HTERT RPE-1 (cell line): ENCODE measurements around the gene SELENOK.
"Not testable (repeated sequence)": the region's sequence is repeated elsewhere in the genome, so short reads cannot be mapped to it uniquely, and the experiment has no call there.

Source experiments
- in situ Hi-C: fragments of 300-500 bp; cut with MboI; formaldehyde crosslinking; loops from 4 replicates; pipeline ENCODE4 v1.14.3; 2020; ENCODE audit warnings: low sequenced_read_pairs

Gene SELENOK

GRCh38 chr3:53891497-53892285, at the start of gene SELENOK:
Gene SELENOK (minus strand): TSS chr3:53891859.
- in situ Hi-C loops, result no loop called here

DNA sequence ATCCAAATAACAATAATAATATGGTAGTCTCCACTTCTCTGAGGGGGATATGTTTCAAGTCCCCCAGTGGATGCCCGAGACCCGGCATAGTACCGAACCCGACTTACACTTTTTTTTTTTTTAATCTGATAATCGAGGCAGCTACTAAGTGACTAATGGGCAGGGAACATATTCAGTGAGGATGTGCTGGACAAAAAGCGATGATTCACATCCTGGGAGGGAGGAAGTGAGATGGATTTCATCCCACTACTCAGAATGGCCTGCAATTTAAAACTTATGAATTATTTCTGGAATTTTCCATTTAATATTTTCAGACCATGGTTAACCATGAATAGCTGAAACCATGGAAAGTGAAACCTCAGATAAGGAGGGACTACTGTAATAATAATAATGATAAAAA, 49.5 kb upstream of the SELENOK start:
- in situ Hi-C loops, result no loop called here

DNA sequence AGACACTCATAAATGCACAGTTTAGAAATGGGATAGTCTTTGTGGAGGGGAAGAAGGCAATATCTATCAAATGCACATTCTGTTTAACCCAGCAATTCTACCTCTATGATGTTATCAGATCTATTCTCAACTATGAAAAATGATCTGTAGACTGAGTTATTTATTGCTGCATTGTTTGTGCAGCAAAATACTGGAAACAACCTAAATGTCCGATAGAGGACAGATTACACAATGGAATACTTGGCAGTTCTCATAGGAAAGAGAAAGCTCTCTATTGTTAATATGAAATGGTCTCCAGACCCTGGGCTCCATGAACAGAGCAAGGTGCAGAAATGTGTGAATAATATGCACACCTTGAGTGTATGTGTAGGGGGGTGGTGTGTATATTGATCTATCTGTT, 49.0 kb upstream of the SELENOK start:
- in situ Hi-C loops, result no loop called here

DNA sequence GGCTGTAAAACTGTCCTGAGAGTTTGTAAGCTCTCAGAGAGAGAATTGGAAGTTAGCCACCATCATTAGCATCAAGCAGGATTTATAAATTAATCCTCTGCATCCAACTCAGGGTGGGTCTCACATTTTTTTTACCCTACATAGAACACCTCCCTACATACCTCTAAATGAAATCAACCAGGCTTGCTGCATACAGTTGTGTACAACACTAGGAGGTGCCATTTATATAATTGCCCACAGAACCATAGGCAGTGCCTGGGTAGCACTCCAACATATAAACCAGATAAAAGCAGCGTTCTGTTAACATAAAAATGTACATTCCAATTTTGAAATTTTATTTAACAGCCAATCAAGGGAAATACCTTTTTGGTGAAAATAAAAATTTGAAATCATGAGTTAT, 48.2 kb upstream of the SELENOK start:
- in situ Hi-C loops, result no loop called here

- in situ Hi-C loops, result no loop called here
These were observed 47.5 kb upstream of the SELENOK start for GRCh38 chr3:53939086-53939582.

- in situ Hi-C loops, result no loop called here
These were observed 47.0 kb upstream of the SELENOK start for GRCh38 chr3:53938645-53939044.

GRCh38 chr3:53936347-53936746, 44.7 kb upstream of the SELENOK start:
- in situ Hi-C loops, result no loop called here

GRCh38 chr3:53935283-53935901, 43.7 kb upstream of the SELENOK start:
- in situ Hi-C loops, result no loop called here

DNA sequence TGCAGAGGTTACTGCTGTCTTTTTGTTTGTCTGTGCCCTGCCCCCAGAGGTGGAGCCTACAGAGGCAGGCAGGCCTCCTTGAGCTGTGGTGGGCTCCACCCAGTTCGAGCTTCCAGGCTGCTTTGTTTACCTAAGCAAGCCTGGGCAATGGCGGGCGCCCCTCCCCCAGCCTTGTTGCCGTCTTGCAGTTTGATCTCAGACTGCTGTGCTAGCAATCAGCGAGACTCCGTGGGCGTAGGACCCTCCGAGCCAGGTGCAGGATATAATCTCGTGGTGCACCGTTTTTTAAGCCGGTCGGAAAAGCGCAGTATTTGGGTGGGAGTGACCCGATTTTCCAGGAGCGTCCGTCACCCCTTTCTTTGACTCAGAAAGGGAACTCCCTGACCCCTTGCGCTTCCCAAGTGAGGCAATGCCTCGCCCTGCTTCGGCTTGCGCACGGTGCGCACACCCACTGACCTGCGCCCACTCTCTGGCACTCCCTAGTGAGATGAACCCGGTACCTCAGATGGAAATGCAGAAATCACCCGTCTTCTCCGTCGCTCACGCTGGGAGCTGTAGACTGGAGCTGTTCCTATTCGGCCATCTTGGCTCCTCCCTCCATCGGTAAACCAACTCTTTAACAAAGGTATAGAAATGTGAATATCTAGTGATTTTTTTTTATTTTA, 35.7 kb upstream of the SELENOK start:
- in situ Hi-C loops, result not testable (repeated sequence)

DNA sequence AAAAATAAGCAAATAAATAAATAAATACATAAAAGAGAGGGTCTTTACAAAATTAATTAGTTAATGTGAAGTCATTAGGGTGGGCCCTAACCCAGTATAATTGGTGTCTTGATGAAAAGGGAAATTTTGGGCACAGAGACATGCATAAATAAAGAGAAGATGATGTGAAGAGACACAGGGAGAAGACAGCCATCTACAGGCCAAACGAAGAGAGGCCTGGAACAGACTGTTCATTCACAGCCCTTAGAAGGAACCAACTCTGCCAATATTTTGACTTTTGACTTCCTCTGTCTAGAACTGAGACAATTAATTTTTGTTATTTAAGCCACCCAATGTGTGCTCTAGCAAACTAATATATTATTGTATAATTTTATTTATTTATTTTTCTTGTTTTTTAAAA, 29.6 kb upstream of the SELENOK start:
- in situ Hi-C loops, result no loop called here

GRCh38 chr3:53919741-53920140, 28.1 kb upstream of the SELENOK start:
- in situ Hi-C loops, result no loop called here

DNA sequence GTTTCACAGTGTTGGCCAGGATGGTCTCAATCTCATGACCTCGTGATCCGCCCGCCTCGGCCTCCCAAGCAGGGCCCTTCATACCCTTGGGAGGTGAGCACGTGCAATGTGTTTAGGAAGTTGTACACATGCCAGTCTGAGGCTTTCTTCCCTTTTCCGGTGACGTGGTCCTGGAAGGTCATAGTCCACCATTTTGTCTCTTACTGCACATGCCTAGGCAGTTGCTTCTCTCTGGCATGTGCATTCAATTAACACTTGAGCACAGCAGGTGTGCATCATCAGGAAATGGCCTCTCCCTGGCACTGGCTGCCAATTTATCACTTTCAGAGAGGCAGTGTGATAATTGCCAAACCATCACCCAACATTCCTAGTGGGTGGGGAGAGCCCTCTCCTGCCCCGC, 21.7 kb upstream of the SELENOK start:
- in situ Hi-C loops, result no loop called here

- in situ Hi-C loops, result no loop called here
These were observed 11.1 kb upstream of the SELENOK start for GRCh38 chr3:53902711-53903110.

GRCh38 chr3:53902067-53902466, 10.4 kb upstream of the SELENOK start:
- in situ Hi-C loops, result no loop called here

GRCh38 chr3:53900666-53901331, 9.1 kb upstream of the SELENOK start:
- in situ Hi-C loops, result no loop called here

GRCh38 chr3:53899750-53900149, 8.1 kb upstream of the SELENOK start:
- in situ Hi-C loops, result no loop called here

DNA sequence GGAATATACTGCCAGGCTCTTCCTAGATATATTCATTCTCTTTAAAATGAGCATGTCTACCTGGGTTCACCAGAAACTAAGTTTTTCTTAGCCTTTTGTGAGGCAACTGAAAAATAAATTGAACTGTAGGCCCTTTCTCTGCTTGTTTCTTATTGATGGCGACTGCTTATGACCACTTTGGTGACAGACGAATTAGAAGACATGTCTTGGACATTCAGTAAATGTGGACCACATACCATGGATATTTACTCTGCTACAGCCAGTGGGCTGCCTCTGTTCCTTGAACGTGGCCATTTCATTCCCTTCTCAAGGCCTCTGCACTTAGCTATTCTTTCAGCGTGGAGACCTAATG, 603 bp upstream of the SELENOK start:
- in situ Hi-C loops, result no loop called here

DNA sequence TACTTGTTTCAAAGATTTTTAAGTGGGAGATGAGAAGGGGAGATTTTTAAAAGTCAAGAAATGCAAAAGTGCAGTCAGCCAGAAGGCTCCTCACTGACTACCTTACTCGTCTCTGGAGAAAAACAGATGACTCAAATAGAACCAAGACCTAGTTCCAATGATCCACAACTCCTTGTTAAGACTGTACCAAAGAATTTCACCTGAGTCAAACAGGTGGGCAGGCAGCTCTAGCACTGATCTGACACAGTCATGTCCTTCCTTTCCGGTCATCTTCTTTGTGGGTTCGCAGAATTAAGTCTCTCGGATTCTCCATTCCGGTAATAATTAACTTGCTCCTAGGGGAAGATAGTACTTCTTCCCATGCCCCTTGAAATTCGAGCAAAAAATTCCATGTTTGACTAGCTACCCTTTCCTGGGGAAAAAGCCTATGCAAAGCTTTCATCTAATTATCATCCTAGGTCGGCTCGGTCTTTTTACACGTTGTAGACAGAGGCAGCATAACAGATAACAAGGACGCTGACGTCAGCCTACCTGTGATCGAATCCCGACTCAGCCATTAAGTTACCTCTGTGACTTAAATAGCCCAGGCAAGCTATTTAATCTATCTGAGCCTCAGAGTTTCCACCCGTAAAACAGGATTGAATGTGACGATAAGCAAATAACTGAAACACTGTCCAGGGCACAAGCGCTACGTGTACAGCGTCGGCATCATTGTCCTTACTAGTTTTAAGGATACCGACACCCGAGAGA, 758 bp downstream of the SELENOK start:
- in situ Hi-C loops, result no loop called here

- in situ Hi-C loops, result no loop called here
These were observed 3.4 kb downstream of the SELENOK start for GRCh38 chr3:53888232-53888631.

- in situ Hi-C loops, result no loop called here
These were observed 4.2 kb downstream of the SELENOK start for GRCh38 chr3:53887446-53887845.

DNA sequence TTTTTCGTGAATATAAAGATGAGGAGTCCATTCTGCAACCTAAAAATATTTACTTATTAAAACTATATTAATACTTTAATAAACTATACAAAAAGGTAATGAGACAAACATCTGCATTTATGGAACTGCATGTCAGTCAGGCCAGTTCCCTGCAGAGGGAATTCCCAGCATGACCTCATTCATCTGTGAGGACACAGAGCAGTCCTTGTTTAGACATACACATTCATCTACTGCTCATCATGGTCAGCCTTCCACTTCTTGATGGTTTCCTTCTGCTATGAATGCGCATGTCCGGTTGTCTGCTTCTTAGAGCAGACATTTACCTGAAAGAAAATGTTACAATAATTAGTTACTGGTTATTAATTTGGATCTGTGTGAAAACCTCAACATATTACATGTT, 6.4 kb downstream of the SELENOK start:
- in situ Hi-C loops, result no loop called here
